Measurements from ENCODE around the gene VAC14. TPM values are rescaled to one million over a fixed set of nuclear protein-coding genes. Genes with fewer than 3 reads are reported as not detected.
A peak's percentile ranks its signal among the peaks of the same experiment; 100 is the strongest.
"Not testable (repeated sequence)": the region's sequence is repeated elsewhere in the genome, so short reads cannot be mapped to it uniquely, and the experiment has no call there.

Gene VAC14
- total RNA-seq (10 to 100 TPM; 22.3 to 32.9 TPM), polyA plus RNA-seq (ENCODE audit: insufficient read length in 2 of 2) (10 to 100 TPM; 46.0 to 47.0 TPM)
- long read RNA-seq, donor 1, transcript VAC14-212 (1 exons, 3,609 nt) = major isoform, 11 of 20 reads
- long read RNA-seq, donor 1, transcript VAC14-201 (19 exons, 3,099 nt) = minor isoform, 7 of 20 reads
- long read RNA-seq, donor 1, partial matches to known transcripts = 0 of 20 reads
- long read RNA-seq, donor 1, other reads (novel, unspliced or antisense) = 0 of 20 reads
- long read RNA-seq, donor 2, partial matches to known transcripts = 0 of 7 reads
- long read RNA-seq, donor 2, other reads (novel, unspliced or antisense) = 0 of 7 reads
- long read RNA-seq, donor 3, transcript VAC14-212 (1 exons, 3,609 nt) = major isoform, 8 of 11 reads
- long read RNA-seq, donor 3, partial matches to known transcripts = 0 of 11 reads
- long read RNA-seq, donor 3, other reads (novel, unspliced or antisense) = 0 of 11 reads
- long read RNA-seq, donor 4, transcript VAC14-212 (1 exons, 3,609 nt) = major isoform, 6 of 10 reads
- long read RNA-seq, donor 4, partial matches to known transcripts = 0 of 10 reads
- long read RNA-seq, donor 4, other reads (novel, unspliced or antisense) = 0 of 10 reads

- Histone ChIP-seq H3K36me3 (ENCODE audit: control insufficient read depth, insufficient read depth, low read length) (no peaks in the 10 kb centered on the region), H3K4me1 (ENCODE audit: control insufficient read depth, insufficient read depth, low read length) (peaks cover 6% of the 10 kb centered on the region), H3K27me3 (ENCODE audit: control insufficient read depth, insufficient read depth, low read length) (no peaks in the 10 kb centered on the region), H3K9me3 (ENCODE audit: control insufficient read depth, insufficient read depth, low read length) (no peaks in the 10 kb centered on the region), H3K4me3 (ENCODE audit: low read depth, low read length) (peak within 1 kb of the TSS; percentile 82), H3K27ac (ENCODE audit: low read depth, low read length) (no peak within 1 kb of the TSS)
- DNase-seq (ENCODE audit: low read depth in 4 of 6, low spot score in 6 of 6) = peak; percentile 74 to 98 (median 80)
- 0% methylated on average over 52 of the region's 64 CpGs for WGBS (ENCODE audit: insufficient coverage)
Observed at GRCh38 chr16:70800781-70801480, at the start of gene VAC14. VAC14 (minus strand) TSS chr16:70801158; CDS start chr16:70800900, 258 bp downstream.

GRCh38 chr16:70823498-70824118, 22.6 kb upstream of the VAC14 start:
- H3K27ac ChIP-seq (ENCODE audit: low read depth, low read length); H3K4me1 ChIP-seq (ENCODE audit: control insufficient read depth, insufficient read depth, low read length); H3K36me3 ChIP-seq (ENCODE audit: control insufficient read depth, insufficient read depth, low read length); H3K4me3 ChIP-seq (ENCODE audit: low read depth, low read length); H3K27me3 ChIP-seq (ENCODE audit: control insufficient read depth, insufficient read depth, low read length); DNase-seq (ENCODE audit: low read depth in 4 of 6, low spot score in 6 of 6); H3K9me3 ChIP-seq (ENCODE audit: control insufficient read depth, insufficient read depth, low read length): not testable (repeated sequence)
- no CpG with 5 or more reads among the region's 4 CpGs for WGBS (ENCODE audit: insufficient coverage)

DNA sequence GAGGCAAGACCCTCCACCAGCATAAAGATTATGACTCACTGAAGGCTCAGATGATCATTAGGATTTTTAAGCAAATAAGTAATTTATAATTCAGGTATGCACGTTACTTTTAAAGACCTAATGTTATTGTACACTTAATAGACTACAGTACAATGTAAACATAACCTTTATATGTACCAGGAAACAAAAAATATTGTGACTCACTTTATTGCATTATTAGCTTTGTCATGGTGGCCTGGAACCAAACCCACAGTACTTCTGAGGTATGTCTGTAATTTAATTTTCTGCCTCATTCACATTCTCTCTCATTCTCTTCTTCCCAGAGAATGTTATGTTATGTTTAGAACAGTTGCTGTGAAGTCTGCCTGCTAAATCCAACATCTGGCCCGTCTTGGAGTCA, 21.8 kb upstream of the VAC14 start:
- not testable (repeated sequence) for H3K9me3 ChIP-seq (ENCODE audit: control insufficient read depth, insufficient read depth, low read length); H3K27ac ChIP-seq (ENCODE audit: low read depth, low read length); DNase-seq (ENCODE audit: low read depth in 4 of 6, low spot score in 6 of 6); H3K4me1 ChIP-seq (ENCODE audit: control insufficient read depth, insufficient read depth, low read length); H3K4me3 ChIP-seq (ENCODE audit: low read depth, low read length); H3K36me3 ChIP-seq (ENCODE audit: control insufficient read depth, insufficient read depth, low read length); H3K27me3 ChIP-seq (ENCODE audit: control insufficient read depth, insufficient read depth, low read length)
- WGBS (ENCODE audit: insufficient coverage) = no CpG with 5 or more reads among the region's 2 CpGs

DNA sequence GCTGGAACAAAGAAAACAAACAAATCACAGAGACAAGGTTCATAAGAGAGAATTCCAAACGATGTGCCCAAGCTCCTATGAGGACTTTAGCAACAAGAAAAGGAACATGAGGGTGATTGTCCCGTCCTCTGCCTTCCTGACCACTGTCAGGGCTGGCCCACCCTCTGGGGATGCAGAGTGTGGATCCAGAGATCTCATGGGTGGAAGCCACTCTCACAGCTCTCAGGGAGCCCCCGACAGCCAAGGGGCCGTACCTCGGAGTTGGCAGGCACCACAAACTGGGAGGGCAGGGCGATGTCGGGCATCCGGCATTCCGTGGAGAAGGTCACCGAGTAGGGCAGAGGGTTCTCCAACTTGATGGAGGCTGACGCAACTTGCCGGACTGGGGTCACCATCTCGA, 17.1 kb upstream of the VAC14 start:
- not testable (repeated sequence) for H3K36me3 ChIP-seq (ENCODE audit: control insufficient read depth, insufficient read depth, low read length); H3K4me3 ChIP-seq (ENCODE audit: low read depth, low read length); H3K27me3 ChIP-seq (ENCODE audit: control insufficient read depth, insufficient read depth, low read length); DNase-seq (ENCODE audit: low read depth in 4 of 6, low spot score in 6 of 6); H3K9me3 ChIP-seq (ENCODE audit: control insufficient read depth, insufficient read depth, low read length); H3K27ac ChIP-seq (ENCODE audit: low read depth, low read length); H3K4me1 ChIP-seq (ENCODE audit: control insufficient read depth, insufficient read depth, low read length)
- WGBS (ENCODE audit: insufficient coverage) = no CpG with 5 or more reads among the region's 13 CpGs

DNA sequence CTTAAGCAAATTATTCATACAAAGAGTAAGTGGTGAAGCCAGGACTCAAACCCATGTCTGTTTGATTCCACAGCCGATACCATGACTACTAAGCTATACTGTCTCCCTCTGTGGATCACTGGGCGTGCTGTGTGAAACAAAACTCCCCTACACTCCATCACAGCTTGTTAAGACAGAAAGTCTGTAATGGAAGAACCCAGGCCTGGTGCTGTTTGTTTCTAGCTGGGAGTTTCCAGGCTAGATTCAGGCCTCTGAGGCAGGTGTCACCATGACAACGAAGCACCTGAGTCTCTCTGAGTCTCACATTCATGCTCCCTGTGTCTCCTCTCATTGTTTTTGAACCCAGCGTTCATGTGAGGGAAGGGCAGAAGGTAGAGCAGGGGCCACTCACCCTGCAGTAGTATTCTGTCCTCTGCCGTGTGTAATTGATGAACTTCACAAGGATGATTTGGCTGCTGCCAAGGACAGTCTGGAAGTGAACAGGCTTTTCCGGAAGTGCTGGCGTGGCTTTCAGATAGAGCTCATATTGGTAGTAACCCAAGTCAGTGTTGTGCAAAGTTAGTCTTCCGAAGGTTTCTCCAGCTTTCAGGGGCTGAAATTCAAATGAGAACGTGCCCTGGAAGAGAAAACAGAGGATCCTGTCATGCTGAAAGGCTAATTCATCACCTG, 8.6 kb upstream of the VAC14 start:
- WGBS (ENCODE audit: insufficient coverage) = 80% methylated on average over 5 of the region's 9 CpGs
- no peak overlapping the region for H3K27ac ChIP-seq (ENCODE audit: low read depth, low read length)

GRCh38 chr16:70808371-70808770, 7.4 kb upstream of the VAC14 start:
- no peaks in the 10 kb centered on the region for H3K27me3 ChIP-seq (ENCODE audit: control insufficient read depth, insufficient read depth, low read length)
- no peaks in the 10 kb centered on the region for H3K36me3 ChIP-seq (ENCODE audit: control insufficient read depth, insufficient read depth, low read length)
- no peaks in the 10 kb centered on the region for H3K9me3 ChIP-seq (ENCODE audit: control insufficient read depth, insufficient read depth, low read length)
- H3K4me1 ChIP-seq (ENCODE audit: control insufficient read depth, insufficient read depth, low read length) = no peaks in the 10 kb centered on the region
- H3K27ac ChIP-seq (ENCODE audit: low read depth, low read length) = no peak overlapping the region
- no peak overlapping the region for H3K4me3 ChIP-seq (ENCODE audit: low read depth, low read length)
- DNase-seq (ENCODE audit: low read depth in 4 of 6, low spot score in 6 of 6) = no peak

More for the DNA sequence above, 8.6 kb upstream of the VAC14 start:
- Histone ChIP-seq H3K9me3 (ENCODE audit: control insufficient read depth, insufficient read depth, low read length) (no peaks in the 10 kb centered on the region), H3K4me3 (ENCODE audit: low read depth, low read length) (no peak overlapping the region), H3K36me3 (ENCODE audit: control insufficient read depth, insufficient read depth, low read length) (no peaks in the 10 kb centered on the region), H3K27me3 (ENCODE audit: control insufficient read depth, insufficient read depth, low read length) (no peaks in the 10 kb centered on the region), H3K4me1 (ENCODE audit: control insufficient read depth, insufficient read depth, low read length) (no peaks in the 10 kb centered on the region)
- DNase-seq (ENCODE audit: low read depth in 4 of 6, low spot score in 6 of 6) = peak in 2 of 6 donors; percentile 9 to 47

GRCh38 chr16:70805787-70806186, 4.8 kb upstream of the VAC14 start:
- Histone ChIP-seq H3K9me3 (ENCODE audit: control insufficient read depth, insufficient read depth, low read length) (no peaks in the 10 kb centered on the region), H3K27me3 (ENCODE audit: control insufficient read depth, insufficient read depth, low read length) (no peaks in the 10 kb centered on the region), H3K4me1 (ENCODE audit: control insufficient read depth, insufficient read depth, low read length) (no peaks in the 10 kb centered on the region), H3K4me3 (ENCODE audit: low read depth, low read length) (no peak overlapping the region), H3K36me3 (ENCODE audit: control insufficient read depth, insufficient read depth, low read length) (no peaks in the 10 kb centered on the region), H3K27ac (ENCODE audit: low read depth, low read length) (no peak overlapping the region)
- DNase-seq (ENCODE audit: low read depth in 4 of 6, low spot score in 6 of 6) = no peak
- WGBS (ENCODE audit: insufficient coverage) = no CpG with 5 or more reads among the region's 3 CpGs

DNA sequence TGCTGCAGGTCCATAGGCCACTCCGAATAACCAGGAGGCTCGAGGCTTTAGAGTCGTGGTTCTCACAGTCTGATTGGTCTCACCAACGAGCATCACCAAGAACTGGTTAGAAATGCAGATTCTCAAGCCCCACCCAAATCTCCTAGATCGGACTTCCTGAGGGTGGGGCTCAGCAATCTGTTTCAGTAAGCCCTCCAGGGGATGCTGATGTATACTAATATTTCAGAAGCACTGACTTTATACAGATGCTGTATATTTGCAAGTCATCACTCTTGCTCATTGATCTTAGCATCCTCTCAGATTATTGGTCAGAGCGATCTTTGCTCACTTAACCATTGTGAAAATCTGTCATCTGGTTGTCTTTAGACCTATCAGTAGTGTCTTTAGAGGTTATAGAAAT, 4.4 kb upstream of the VAC14 start:
- no peak for DNase-seq (ENCODE audit: low read depth in 4 of 6, low spot score in 6 of 6)
- Histone ChIP-seq H3K27me3 (ENCODE audit: control insufficient read depth, insufficient read depth, low read length) (no peaks in the 10 kb centered on the region), H3K9me3 (ENCODE audit: control insufficient read depth, insufficient read depth, low read length) (no peaks in the 10 kb centered on the region), H3K27ac (ENCODE audit: low read depth, low read length) (no peak overlapping the region), H3K36me3 (ENCODE audit: control insufficient read depth, insufficient read depth, low read length) (no peaks in the 10 kb centered on the region), H3K4me3 (ENCODE audit: low read depth, low read length) (no peak overlapping the region), H3K4me1 (ENCODE audit: control insufficient read depth, insufficient read depth, low read length) (peaks cover 3% of the 10 kb centered on the region)
- WGBS (ENCODE audit: insufficient coverage) = 62% methylated on average over 4 of the region's 6 CpGs

DNA sequence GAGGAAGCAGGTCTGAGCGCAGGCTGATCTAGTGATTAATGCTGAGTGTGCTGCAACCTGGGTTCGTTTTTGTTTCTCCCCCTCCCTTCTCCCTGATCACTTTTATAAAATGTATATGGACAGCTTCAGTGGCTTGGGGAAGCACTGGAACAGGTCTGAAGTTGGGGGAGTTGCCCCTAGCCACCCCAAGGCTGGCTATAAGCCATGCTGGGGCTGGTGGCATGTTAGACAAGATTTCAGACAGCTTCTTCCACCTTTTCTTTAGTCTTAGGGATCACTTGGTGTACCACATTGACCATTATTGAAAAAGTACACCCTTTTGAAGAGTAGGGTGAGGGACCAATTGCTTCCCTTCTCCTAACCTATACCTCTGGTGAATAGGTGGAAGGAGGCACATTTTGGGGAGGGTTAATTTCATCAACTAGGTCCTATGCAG, 3.8 kb upstream of the VAC14 start:
- WGBS (ENCODE audit: insufficient coverage) = no CpG with 5 or more reads among the region's 2 CpGs
- no peak for DNase-seq (ENCODE audit: low read depth in 4 of 6, low spot score in 6 of 6)
- Histone ChIP-seq H3K4me1 (ENCODE audit: control insufficient read depth, insufficient read depth, low read length) (peaks cover 6% of the 10 kb centered on the region), H3K9me3 (ENCODE audit: control insufficient read depth, insufficient read depth, low read length) (no peaks in the 10 kb centered on the region), H3K27me3 (ENCODE audit: control insufficient read depth, insufficient read depth, low read length) (no peaks in the 10 kb centered on the region), H3K36me3 (ENCODE audit: control insufficient read depth, insufficient read depth, low read length) (no peaks in the 10 kb centered on the region), H3K4me3 (ENCODE audit: low read depth, low read length) (no peak overlapping the region), H3K27ac (ENCODE audit: low read depth, low read length) (no peak overlapping the region)

Data from spinal cord (tissue), 10 donors.